Measurements from ENCODE around the gene VSTM4.

The VSTM4 gene

DNA sequence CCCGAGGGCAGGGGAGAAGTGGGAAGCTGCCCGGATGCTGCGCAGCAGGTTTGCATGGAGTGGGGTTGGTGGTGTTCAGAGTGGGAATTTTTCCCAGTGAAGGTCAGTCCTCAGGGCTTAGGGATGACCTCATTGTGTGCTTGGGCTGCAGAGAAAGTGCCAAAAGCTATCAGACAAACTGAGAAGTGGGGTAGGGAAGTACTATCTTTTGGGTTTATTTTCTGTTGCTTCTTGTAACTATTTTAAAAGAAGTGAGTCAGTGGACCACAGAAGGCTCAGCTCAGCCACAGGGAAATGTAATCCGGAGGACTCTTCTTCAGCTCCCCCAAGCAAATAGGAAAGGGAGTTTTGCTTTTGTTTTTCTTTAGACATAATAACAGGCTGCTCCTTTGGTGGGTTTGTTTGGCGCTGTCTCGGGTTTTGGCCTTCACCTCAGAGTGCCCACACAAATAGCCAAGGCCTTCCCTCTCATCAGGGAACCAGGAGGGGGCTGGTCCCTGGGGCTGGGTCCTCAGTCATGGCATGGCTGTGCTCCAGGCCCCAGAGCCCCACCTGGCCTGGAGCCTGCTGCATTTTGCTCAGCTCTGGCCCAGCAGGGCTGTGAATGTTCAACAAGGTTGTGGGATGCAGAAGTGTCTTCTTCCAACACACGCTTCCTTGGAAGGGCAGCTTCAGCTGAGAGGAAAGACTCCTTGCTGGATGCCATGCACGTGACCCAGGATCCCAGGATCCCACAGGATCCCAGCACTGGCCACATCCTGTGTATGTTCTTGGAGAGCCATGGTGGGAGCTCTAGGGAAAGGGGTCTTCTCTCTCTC is 23.9 kb upstream of the VSTM4 start:
- Histone ChIP-seq H3K9me3 (ENCODE audit: low read length) (no peaks in the 10 kb centered on the region), H3K4me3 (ENCODE audit: low read length) (no peak overlapping the region), H3K4me1 (ENCODE audit: insufficient read depth, low read length) (no peaks in the 10 kb centered on the region), H3K27me3 (ENCODE audit: insufficient read depth, low read length) (no peaks in the 10 kb centered on the region), H2AFZ (ENCODE audit: low read depth, low read length) (no peak overlapping the region), H3K36me3 (ENCODE audit: insufficient read depth, low read length) (no peaks in the 10 kb centered on the region)

DNA sequence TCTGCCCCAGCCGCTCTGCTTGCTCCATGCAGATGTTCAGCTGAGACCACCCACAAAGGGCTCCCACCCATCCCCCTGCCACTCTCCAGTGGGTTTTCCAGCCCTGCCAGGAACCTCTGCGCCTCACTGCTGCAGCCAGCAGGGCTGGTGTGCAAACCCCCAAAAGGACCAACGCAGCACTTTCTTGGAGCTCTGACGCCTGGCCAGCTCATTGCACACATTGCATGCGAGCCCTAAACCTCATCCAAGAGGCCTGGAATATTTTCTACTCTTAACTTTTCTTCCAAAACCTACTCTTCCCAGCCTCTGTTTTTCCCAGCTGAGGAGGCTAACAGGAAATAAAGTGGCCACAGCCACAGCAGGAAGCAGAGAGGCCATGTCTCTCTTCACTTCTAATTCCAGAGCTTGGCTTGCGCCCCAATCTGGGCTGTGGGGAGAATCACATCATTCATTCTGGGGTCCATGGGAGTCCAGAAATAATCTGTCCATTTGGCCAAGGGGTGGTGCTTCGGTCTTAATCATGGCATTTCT is 23.1 kb upstream of the VSTM4 start:
- Histone ChIP-seq H3K4me1 (ENCODE audit: insufficient read depth, low read length) (no peaks in the 10 kb centered on the region), H3K36me3 (ENCODE audit: insufficient read depth, low read length) (no peaks in the 10 kb centered on the region), H3K4me3 (ENCODE audit: low read length) (no peak overlapping the region), H3K27me3 (ENCODE audit: insufficient read depth, low read length) (no peaks in the 10 kb centered on the region), H3K9me3 (ENCODE audit: low read length) (no peaks in the 10 kb centered on the region), H2AFZ (ENCODE audit: low read depth, low read length) (no peak overlapping the region)

DNA sequence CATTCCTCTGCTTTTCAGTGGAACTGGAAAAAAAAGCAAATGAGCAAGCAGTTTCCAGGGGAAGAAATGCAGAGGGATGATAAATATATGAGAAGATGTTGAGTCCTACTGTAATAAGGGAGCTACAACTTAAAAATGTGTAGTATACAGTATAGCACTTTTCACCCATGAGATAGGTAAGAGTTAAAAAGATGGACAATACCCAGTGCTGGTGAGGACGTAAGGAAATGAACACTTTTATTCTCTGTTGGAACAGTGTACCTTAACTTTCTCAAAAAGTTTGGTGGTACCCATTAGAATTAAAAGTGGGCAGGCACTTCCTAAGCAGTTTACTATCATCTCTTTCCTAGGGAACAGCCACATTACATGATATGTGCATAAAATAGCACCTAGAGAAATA is 21.2 kb upstream of the VSTM4 start:
- H3K27me3 ChIP-seq (ENCODE audit: insufficient read depth, low read length), result no peaks in the 10 kb centered on the region
- no peak overlapping the region for H3K4me3 ChIP-seq (ENCODE audit: low read length)
- no peaks in the 10 kb centered on the region for H3K36me3 ChIP-seq (ENCODE audit: insufficient read depth, low read length)
- no peaks in the 10 kb centered on the region for H3K4me1 ChIP-seq (ENCODE audit: insufficient read depth, low read length)
- no peak overlapping the region for H2AFZ ChIP-seq (ENCODE audit: low read depth, low read length)
- H3K9me3 ChIP-seq (ENCODE audit: low read length), result no peaks in the 10 kb centered on the region

DNA sequence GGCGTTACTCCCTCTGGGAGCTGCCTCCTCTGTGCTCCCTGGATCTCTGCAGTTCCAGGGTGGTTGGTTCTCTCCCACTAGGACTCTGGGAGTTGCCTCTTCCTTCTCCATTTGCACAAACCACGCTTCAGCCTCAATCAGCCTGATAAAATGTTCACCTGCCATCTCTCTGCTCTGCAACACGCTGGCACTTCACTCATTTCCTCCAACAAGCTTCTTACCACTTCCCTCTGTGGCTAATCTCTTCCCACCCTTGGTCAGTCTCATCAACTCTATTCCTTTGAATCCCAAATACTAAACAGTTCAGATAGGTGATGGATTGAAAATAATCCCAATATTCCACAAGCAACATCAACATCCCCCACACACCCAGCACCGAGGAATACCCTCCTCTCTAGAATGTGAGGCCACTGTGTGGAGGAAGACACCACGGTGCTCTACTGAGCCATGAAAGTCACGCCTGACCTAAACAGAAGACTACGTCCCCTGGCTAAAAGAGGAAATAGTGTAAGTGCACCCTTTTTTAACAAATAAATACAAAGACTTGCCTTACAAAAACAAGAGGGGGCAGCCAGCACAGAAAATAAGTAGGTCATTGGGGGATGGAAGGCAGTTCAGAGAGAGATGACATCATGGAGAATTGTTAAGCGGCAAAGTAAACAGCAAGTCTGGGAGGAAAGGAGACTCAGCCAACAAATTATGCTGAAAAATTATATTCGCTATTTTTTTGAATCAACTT is 20.4 kb upstream of the VSTM4 start:
- Histone ChIP-seq H3K4me1 (ENCODE audit: insufficient read depth, low read length) (no peaks in the 10 kb centered on the region), H3K9me3 (ENCODE audit: low read length) (no peaks in the 10 kb centered on the region), H3K36me3 (ENCODE audit: insufficient read depth, low read length) (no peaks in the 10 kb centered on the region), H3K27me3 (ENCODE audit: insufficient read depth, low read length) (no peaks in the 10 kb centered on the region), H3K4me3 (ENCODE audit: low read length) (no peak overlapping the region), H2AFZ (ENCODE audit: low read depth, low read length) (no peak overlapping the region)

DNA sequence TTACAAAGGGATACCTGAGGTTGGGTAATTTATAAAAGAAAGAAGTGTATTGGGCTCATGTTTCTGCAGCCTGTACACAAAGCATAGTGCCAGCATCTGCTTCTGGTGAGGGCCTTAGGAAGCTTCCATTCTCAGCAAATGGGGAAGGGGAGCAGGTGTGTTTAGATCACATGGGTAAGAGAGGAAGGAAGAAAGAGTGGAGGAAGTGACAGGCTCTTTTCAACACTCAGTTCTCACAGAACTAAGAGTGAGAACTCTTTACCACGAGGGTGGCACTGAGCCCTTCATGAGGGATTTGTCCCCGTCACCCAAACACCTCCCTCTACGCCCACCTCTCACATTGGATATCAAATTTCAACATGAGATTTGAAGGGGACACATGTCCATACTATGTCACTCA is 19.0 kb upstream of the VSTM4 start:
- Histone ChIP-seq H2AFZ (ENCODE audit: low read depth, low read length) (no peak overlapping the region), H3K36me3 (ENCODE audit: insufficient read depth, low read length) (no peaks in the 10 kb centered on the region), H3K4me1 (ENCODE audit: insufficient read depth, low read length) (no peaks in the 10 kb centered on the region), H3K27me3 (ENCODE audit: insufficient read depth, low read length) (no peaks in the 10 kb centered on the region), H3K4me3 (ENCODE audit: low read length) (no peak overlapping the region), H3K9me3 (ENCODE audit: low read length) (no peaks in the 10 kb centered on the region)

DNA sequence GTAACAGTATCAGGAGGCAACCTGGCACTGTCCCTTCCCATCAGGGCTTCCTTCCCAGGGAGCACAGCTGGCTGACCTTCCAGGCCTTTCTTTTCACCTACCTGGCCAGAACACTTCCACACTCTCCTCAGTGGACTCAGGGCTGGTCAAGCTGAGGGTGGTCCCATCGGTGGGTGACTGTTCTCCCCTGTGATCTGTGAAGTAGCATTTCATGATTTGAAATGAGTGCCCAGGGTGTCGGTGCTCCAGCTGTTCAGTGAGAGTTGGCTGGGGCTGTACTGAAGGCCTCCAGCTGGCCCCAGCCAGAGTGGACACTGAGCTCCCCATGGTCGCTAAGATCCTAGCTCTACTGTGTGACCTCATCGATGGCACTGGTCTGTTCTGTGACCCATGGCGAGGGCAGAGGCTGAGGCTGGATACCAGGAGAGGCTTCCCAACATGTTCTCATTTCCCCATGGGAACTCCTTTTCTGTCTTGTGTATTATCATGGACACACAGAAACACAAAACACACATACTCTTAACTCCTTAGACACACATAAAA is 18.5 kb upstream of the VSTM4 start, which contains the start of gene FAM170B:
FAM170B (minus strand) TSS at position 316 of the 543 bp plus-strand sequence; CDS start at position 213, 103 bp downstream.
- no peaks in the 10 kb centered on the region for H3K9me3 ChIP-seq (ENCODE audit: low read length)
- H3K36me3 ChIP-seq (ENCODE audit: insufficient read depth, low read length), result no peaks in the 10 kb centered on the region
- H2AFZ ChIP-seq (ENCODE audit: low read depth, low read length), result no peak within 1 kb of the TSS
- H3K27me3 ChIP-seq (ENCODE audit: insufficient read depth, low read length), result no peaks in the 10 kb centered on the region
- H3K4me3 ChIP-seq (ENCODE audit: low read length), result no peak within 1 kb of the TSS
- H3K4me1 ChIP-seq (ENCODE audit: insufficient read depth, low read length), result no peaks in the 10 kb centered on the region

DNA sequence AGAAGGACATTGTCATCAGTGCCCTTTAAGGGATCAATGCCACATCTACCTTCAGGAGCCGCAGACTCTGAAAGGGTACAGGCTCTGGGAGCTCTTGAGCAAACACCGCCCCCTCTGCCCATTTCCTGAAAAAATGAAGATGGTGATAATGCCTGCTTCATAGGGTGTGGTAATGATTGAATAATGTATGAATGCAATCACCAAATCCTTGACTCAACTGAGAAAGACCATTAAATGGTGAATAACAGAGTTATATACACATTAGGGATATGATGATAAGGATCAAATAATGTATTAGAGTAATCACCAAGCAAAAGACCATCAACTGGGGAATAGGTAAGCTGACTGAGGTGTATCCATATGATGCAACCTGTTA is 17.0 kb upstream of the VSTM4 start:
- no peaks in the 10 kb centered on the region for H3K36me3 ChIP-seq (ENCODE audit: insufficient read depth, low read length)
- H3K9me3 ChIP-seq (ENCODE audit: low read length), result no peaks in the 10 kb centered on the region
- H2AFZ ChIP-seq (ENCODE audit: low read depth, low read length), result no peak overlapping the region
- H3K4me3 ChIP-seq (ENCODE audit: low read length), result no peak overlapping the region
- no peaks in the 10 kb centered on the region for H3K4me1 ChIP-seq (ENCODE audit: insufficient read depth, low read length)
- H3K27me3 ChIP-seq (ENCODE audit: insufficient read depth, low read length), result no peaks in the 10 kb centered on the region

DNA sequence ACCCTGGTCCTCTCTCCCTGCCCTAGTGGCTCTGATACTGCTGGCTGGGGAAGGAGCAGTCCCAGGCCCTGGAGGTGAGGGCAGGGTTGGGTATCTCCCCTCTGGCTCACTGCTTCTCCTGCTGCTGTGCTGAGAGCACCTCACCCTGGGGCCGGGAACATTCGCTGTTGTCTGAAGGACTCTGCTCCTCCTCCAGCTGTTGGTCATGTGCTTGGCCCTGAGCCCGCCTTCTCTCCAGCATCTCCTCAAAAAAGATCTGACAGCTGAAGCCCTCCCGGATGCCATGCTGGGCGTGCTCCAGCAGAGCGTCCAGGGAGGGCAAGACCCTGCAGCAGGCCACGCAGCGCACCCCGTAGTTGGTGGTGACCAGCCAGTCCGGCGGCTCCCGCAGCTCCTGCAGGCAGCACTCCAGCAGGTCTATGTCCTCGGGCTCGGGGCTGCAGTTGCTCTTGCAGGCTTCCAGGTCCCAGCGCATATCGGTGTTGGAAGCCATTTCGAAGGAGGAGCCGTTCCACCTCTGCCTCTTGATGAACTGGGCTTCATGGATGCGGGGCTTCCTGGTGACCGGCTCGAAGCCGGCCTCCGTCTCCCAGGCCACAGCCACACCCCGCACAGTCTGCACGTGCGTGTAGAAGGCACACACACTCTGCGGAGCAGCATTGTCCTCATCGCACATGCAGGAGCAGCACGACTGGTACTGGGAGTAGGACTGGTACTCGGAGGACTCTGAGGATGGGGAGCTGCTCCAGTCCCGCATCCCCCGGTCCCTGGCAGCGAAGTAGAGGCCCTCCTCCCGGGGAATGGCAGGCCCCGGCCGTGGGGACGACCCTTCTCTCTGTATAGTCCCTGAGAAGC is 16.4 kb upstream of the VSTM4 start:
- H3K4me3 ChIP-seq (ENCODE audit: low read length), result no peak overlapping the region
- H2AFZ ChIP-seq (ENCODE audit: low read depth, low read length), result no peak overlapping the region
- H3K27me3 ChIP-seq (ENCODE audit: insufficient read depth, low read length), result no peaks in the 10 kb centered on the region
- no peaks in the 10 kb centered on the region for H3K9me3 ChIP-seq (ENCODE audit: low read length)
- H3K4me1 ChIP-seq (ENCODE audit: insufficient read depth, low read length), result no peaks in the 10 kb centered on the region
- no peaks in the 10 kb centered on the region for H3K36me3 ChIP-seq (ENCODE audit: insufficient read depth, low read length)

DNA sequence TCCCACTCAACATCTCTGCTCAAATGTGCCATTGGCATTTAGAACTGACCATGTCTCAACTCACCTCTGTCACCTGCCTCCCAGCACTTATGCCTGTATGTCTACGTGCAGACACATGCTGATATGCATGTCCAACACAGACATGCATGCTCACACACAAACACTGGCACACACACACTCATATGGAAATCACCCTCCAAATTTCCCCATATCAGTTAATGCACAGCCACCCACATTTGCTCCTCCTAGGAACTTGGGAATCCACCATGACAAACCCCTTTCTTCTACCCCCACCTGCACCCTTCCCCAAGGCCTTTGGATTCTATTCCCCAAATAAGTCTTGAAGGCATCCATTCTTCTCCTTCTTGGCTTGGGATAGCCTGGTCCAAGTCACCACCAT is 14.1 kb upstream of the VSTM4 start:
- no peaks in the 10 kb centered on the region for H3K36me3 ChIP-seq (ENCODE audit: insufficient read depth, low read length)
- no peak overlapping the region for H2AFZ ChIP-seq (ENCODE audit: low read depth, low read length)
- no peaks in the 10 kb centered on the region for H3K9me3 ChIP-seq (ENCODE audit: low read length)
- H3K4me1 ChIP-seq (ENCODE audit: insufficient read depth, low read length), result no peaks in the 10 kb centered on the region
- no peaks in the 10 kb centered on the region for H3K27me3 ChIP-seq (ENCODE audit: insufficient read depth, low read length)
- no peak overlapping the region for H3K4me3 ChIP-seq (ENCODE audit: low read length)

DNA sequence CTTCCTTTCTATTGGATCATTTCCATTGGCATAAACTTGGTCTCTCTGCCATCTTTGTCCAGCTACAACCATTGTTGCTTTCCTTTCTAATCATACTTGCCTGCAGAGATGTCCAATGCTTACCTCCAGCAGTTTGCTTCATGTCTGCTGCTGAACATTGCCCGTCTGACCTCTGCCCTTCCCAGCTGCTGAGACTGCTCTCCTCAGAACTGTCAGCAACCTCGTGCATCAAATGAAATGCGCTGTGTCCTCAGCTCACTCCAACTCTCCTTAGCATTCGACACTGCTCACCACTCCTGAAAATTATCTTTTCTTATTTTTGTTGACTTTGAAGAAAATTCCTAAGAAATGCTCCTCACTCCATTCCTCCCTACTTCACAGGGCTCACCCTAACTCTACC is 13.5 kb upstream of the VSTM4 start:
- Histone ChIP-seq H2AFZ (ENCODE audit: low read depth, low read length) (no peak overlapping the region), H3K27me3 (ENCODE audit: insufficient read depth, low read length) (no peaks in the 10 kb centered on the region), H3K36me3 (ENCODE audit: insufficient read depth, low read length) (no peaks in the 10 kb centered on the region), H3K4me3 (ENCODE audit: low read length) (no peak overlapping the region), H3K4me1 (ENCODE audit: insufficient read depth, low read length) (no peaks in the 10 kb centered on the region), H3K9me3 (ENCODE audit: low read length) (no peaks in the 10 kb centered on the region)

DNA sequence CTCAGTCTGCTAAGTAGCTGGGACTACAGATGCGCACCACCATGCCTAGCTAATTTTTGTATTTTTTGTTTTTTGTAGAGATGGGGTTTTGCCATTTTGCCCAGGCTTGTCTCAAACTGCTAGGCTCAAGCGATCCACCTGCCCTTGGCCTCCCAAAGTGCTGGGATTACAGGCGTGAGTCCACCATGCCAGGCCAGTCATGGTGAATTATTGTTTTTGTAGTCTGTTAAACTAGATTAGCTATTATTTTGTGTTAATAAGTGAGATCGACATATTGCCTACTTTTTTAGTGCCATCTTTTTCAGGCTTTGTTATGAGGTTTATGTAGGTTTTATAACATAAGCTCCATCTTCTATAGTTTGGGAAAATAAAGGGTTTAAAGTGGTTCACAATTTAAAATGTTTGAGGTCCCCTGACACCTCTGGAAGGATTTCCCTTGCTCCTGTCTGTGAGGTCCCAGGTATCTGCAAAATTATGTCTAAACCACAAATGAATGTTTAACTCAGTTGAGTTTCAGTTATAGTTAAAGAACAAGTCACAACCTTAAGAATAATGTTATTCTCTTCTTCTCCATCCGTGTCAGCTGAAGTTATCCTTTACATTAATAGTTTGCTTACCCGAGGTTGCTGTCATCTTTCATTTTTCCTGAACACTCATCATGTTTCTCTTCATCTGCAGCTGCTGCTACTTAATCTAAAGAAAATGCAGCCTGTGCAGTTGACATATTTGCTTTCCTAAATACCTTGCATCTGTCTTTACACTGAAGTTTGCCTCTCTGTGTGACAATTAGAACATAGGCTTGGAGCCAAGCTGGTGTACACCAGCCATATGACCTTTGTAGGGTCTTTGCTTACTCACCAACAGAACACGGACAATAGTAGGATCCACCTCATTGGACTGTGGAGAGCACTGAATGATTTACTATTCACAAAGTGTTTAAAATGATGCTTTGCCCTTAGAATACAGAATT is 8.9 kb upstream of the VSTM4 start:
- H3K9me3 ChIP-seq (ENCODE audit: low read length), result no peaks in the 10 kb centered on the region
- H3K4me1 ChIP-seq (ENCODE audit: insufficient read depth, low read length), result no peaks in the 10 kb centered on the region
- H2AFZ ChIP-seq (ENCODE audit: low read depth, low read length), result no peak overlapping the region

DNA sequence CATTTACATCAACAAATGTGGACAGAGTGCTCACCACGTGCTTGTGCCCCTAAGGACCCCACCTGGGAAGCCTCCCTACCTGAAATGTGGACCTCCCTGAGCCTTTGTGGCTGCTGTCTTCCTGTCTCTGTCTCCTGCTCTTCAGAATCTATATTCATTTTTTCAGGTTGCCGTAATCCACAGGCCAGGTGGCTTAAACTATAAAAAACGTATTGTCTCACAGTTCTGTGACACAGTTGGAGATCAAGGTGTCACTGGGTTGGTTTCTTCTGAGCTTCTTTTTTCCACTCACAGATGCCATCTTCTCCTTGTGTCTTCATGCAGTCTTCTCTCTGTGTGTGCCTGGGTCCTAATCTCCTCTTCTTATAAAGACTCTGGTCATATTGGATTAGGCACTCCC is 5.6 kb upstream of the VSTM4 start:
- Histone ChIP-seq H3K4me3 (ENCODE audit: low read length) (no peak overlapping the region), H3K36me3 (ENCODE audit: insufficient read depth, low read length) (no peaks in the 10 kb centered on the region), H2AFZ (ENCODE audit: low read depth, low read length) (no peak overlapping the region), H3K9me3 (ENCODE audit: low read length) (no peaks in the 10 kb centered on the region), H3K27me3 (ENCODE audit: insufficient read depth, low read length) (no peaks in the 10 kb centered on the region), H3K4me1 (ENCODE audit: insufficient read depth, low read length) (peaks cover 17% of the 10 kb centered on the region)

More for the DNA sequence above, 8.9 kb upstream of the VSTM4 start:
- no peaks in the 10 kb centered on the region for H3K27me3 ChIP-seq (ENCODE audit: insufficient read depth, low read length)
- no peaks in the 10 kb centered on the region for H3K36me3 ChIP-seq (ENCODE audit: insufficient read depth, low read length)
- no peak overlapping the region for H3K4me3 ChIP-seq (ENCODE audit: low read length)
